Mammary epithelial cell (primary cell): ENCODE measurements around the gene NEK6.

ENCODE experiments used
- CTCF ChIP-seq, 2 donors: IDR thresholded peaks in 1 of 2; conservative IDR thresholded peaks in 1 of 2; 2 replicates each; pipeline ENCODE4 v1.5.1; 2011 to 2012; ENCODE audit warnings: inconsistent platforms in 2 of 2, low read length in 2 of 2, mild to moderate bottlenecking in 2 of 2, control low read depth in 1 of 2, low read depth in 1 of 2; ENCODE audit not compliant: insufficient read depth in 1 of 2; ENCODE audit errors: extremely low read depth in 1 of 2
- EZH2 ChIP-seq: IDR thresholded peaks from 2 replicates; pipeline ENCODE4 v1.6.1; 2012; ENCODE audit warnings: low read length, inconsistent platforms, borderline replicate concordance

GRCh38 chr9:124215956-124216355 is 41.8 kb upstream of the NEK6 start:
- TF ChIP-seq CTCF (conservative IDR thresholded peaks at IDR 0.05 in 1 of 2, IDR thresholded peaks at IDR 0.05 in 1 of 2; ENCODE audit: extremely low read depth in 1 of 2, insufficient read depth in 1 of 2, low read depth in 1 of 2, low read length in 2 of 2) (no peak), EZH2 (no peak)
